Measurements from ENCODE around the gene AUTS2. TPM values are rescaled to one million over a fixed set of nuclear protein-coding genes. Genes with fewer than 3 reads are reported as not detected.

AUTS2 gene
- total and polyA plus RNA-seq, 2 experiments from 2014 or later = 32.0 to 91.0 TPM

DNA sequence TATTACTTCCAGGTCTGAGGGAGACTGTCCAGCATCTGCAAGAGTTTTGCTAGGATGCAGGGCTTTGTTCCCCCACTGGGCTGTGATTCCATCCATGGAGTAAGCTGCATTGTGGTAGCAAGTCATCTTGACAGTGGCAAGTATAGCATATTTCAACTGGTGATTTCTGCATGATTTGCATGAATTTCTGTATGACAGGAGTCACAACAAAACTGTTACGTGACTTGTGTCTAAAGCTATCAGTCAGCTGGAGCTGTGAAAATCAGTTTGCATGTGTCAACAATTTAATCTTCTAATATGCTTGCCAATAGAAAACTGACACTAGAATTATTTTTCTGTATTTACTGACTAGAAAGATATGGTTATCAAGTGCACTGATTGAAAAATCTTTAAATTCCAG, 344.3 kb downstream of the AUTS2 start (continued):
- TF ChIP-seq, protein P1, sequence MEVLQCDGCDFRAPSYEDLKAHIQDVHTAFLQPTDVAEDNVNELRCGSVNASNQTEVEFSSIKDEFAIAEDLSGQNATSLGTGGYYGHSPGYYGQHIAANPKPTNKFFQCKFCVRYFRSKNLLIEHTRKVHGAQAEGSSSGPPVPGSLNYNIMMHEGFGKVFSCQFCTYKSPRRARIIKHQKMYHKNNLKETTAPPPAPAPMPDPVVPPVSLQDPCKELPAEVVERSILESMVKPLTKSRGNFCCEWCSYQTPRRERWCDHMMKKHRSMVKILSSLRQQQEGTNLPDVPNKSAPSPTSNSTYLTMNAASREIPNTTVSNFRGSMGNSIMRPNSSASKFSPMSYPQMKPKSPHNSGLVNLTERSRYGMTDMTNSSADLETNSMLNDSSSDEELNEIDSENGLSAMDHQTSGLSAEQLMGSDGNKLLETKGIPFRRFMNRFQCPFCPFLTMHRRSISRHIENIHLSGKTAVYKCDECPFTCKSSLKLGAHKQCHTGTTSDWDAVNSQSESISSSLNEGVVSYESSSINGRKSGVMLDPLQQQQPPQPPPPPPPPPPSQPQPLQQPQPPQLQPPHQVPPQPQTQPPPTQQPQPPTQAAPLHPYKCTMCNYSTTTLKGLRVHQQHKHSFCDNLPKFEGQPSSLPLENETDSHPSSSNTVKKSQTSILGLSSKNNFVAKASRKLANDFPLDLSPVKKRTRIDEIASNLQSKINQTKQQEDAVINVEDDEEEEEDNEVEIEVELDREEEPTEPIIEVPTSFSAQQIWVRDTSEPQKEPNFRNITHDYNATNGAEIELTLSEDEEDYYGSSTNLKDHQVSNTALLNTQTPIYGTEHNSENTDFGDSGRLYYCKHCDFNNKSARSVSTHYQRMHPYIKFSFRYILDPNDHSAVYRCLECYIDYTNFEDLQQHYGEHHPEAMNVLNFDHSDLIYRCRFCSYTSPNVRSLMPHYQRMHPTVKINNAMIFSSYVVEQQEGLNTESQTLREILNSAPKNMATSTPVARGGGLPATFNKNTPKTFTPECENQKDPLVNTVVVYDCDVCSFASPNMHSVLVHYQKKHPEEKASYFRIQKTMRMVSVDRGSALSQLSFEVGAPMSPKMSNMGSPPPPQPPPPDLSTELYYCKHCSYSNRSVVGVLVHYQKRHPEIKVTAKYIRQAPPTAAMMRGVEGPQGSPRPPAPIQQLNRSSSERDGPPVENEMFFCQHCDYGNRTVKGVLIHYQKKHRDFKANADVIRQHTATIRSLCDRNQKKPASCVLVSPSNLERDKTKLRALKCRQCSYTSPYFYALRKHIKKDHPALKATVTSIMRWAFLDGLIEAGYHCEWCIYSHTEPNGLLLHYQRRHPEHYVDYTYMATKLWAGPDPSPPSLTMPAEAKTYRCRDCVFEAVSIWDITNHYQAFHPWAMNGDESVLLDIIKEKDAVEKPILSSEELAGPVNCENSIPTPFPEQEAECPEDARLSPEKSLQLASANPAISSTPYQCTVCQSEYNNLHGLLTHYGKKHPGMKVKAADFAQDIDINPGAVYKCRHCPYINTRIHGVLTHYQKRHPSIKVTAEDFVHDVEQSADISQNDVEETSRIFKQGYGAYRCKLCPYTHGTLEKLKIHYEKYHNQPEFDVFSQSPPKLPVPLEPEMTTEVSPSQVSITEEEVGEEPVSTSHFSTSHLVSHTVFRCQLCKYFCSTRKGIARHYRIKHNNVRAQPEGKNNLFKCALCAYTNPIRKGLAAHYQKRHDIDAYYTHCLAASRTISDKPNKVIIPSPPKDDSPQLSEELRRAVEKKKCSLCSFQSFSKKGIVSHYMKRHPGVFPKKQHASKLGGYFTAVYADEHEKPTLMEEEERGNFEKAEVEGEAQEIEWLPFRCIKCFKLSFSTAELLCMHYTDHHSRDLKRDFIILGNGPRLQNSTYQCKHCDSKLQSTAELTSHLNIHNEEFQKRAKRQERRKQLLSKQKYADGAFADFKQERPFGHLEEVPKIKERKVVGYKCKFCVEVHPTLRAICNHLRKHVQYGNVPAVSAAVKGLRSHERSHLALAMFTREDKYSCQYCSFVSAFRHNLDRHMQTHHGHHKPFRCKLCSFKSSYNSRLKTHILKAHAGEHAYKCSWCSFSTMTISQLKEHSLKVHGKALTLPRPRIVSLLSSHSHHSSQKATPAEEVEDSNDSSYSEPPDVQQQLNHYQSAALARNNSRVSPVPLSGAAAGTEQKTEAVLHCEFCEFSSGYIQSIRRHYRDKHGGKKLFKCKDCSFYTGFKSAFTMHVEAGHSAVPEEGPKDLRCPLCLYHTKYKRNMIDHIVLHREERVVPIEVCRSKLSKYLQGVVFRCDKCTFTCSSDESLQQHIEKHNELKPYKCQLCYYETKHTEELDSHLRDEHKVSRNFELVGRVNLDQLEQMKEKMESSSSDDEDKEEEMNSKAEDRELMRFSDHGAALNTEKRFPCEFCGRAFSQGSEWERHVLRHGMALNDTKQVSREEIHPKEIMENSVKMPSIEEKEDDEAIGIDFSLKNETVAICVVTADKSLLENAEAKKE (CRISPR knock-in tag; IDR thresholded peaks at IDR 0.05) = no peak
- TF ChIP-seq, protein P2, sequence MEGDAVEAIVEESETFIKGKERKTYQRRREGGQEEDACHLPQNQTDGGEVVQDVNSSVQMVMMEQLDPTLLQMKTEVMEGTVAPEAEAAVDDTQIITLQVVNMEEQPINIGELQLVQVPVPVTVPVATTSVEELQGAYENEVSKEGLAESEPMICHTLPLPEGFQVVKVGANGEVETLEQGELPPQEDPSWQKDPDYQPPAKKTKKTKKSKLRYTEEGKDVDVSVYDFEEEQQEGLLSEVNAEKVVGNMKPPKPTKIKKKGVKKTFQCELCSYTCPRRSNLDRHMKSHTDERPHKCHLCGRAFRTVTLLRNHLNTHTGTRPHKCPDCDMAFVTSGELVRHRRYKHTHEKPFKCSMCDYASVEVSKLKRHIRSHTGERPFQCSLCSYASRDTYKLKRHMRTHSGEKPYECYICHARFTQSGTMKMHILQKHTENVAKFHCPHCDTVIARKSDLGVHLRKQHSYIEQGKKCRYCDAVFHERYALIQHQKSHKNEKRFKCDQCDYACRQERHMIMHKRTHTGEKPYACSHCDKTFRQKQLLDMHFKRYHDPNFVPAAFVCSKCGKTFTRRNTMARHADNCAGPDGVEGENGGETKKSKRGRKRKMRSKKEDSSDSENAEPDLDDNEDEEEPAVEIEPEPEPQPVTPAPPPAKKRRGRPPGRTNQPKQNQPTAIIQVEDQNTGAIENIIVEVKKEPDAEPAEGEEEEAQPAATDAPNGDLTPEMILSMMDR (conservative IDR thresholded peaks at IDR 0.05; ENCODE audit: low read depth in 2 of 2) = no peak
- no peak for TF ChIP-seq POLR2AphosphoS5 (IDR thresholded peaks at IDR 0.05; ENCODE audit: low read depth)
- TF ChIP-seq, protein P3, sequence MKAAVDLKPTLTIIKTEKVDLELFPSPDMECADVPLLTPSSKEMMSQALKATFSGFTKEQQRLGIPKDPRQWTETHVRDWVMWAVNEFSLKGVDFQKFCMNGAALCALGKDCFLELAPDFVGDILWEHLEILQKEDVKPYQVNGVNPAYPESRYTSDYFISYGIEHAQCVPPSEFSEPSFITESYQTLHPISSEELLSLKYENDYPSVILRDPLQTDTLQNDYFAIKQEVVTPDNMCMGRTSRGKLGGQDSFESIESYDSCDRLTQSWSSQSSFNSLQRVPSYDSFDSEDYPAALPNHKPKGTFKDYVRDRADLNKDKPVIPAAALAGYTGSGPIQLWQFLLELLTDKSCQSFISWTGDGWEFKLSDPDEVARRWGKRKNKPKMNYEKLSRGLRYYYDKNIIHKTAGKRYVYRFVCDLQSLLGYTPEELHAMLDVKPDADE (IDR thresholded peaks at IDR 0.05) = no peak

DNA sequence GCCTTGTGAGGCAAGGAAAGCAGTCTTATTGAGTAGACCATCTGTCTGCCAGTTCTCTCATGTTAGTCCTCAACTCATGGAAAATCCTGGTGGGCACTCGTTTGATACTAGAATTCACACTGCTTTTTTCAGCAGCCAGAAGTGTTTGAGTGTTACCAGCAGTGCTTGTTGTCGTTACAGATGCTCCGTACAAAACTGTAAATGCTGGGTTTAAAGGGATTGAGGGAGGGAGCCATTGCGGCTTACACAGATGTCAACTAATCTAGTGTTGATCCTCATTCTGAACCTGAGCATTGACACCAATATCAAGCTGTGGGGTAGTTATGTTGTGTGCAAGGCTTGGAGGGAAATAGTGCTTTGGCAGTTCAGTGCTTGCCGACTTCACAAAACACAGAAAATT, 348.6 kb downstream of the AUTS2 start:
- H3F3A ChIP-seq (replicated peaks; ENCODE audit: low read depth) = no peaks in the 10 kb centered on the region
- no peak overlapping the region for H3K27ac Mint-ChIP-seq
- H3K4me3 Mint-ChIP-seq = no peak overlapping the region
- H3K79me2 ChIP-seq (replicated peaks; ENCODE audit: insufficient read depth) = no peaks in the 10 kb centered on the region
- ATAC-seq (no peak), DNase-seq (ENCODE audit: low spot score) (no peak)
- H3K4me1 Mint-ChIP-seq = peaks cover 7% of the 10 kb centered on the region
- H3K4me3 ChIP-seq = no peak overlapping the region
- no peaks in the 10 kb centered on the region for H3K36me3 Mint-ChIP-seq (ENCODE audit: low read depth)
- no peaks in the 10 kb centered on the region for H3K36me3 ChIP-seq (ENCODE audit: insufficient read depth)
- no peak overlapping the region for H3K4me2 ChIP-seq
- peaks cover 9% of the 10 kb centered on the region for H3K4me1 ChIP-seq (ENCODE audit: insufficient read depth)
- no peaks in the 10 kb centered on the region for H4K20me1 ChIP-seq (replicated peaks; ENCODE audit: insufficient read depth)
- no peak overlapping the region for H3K27ac ChIP-seq (ENCODE audit: low read depth)
- peaks cover 2% of the 10 kb centered on the region for H3K27me3 Mint-ChIP-seq (ENCODE audit: insufficient read depth, low read depth, poor library complexity)
- 0 out of 2 replicates have a peak, but pooled peaks cover 5% of the 10 kb centered on the region for H3K9me2 ChIP-seq (ENCODE audit: insufficient read depth)
- no peak overlapping the region for H2AFZ ChIP-seq
- H3K9me3 Mint-ChIP-seq = no peaks in the 10 kb centered on the region
- no peaks in the 10 kb centered on the region for H3K27me3 ChIP-seq (ENCODE audit: insufficient read depth)
- TF ChIP-seq EZH2 (IDR thresholded peaks at IDR 0.05; ENCODE audit: low read depth, unreplicated experiment) = no peak
- TF ChIP-seq ZNF114 (CRISPR knock-in tag; IDR thresholded peaks at IDR 0.05) = no peak
- TF ChIP-seq CREB1 (CRISPR knock-in tag; IDR thresholded peaks at IDR 0.05; ENCODE audit: low read depth) = no peak
- TF ChIP-seq STAT1 (IDR thresholded peaks at IDR 0.05; ENCODE audit: unreplicated experiment) = no peak
- TF ChIP-seq NANOG (IDR thresholded peaks at IDR 0.05; ENCODE audit: borderline replicate concordance) = no peak
- TF ChIP-seq, protein P3 (IDR thresholded peaks at IDR 0.05) = no peak
- TF ChIP-seq POLR2AphosphoS5 (IDR thresholded peaks at IDR 0.05; ENCODE audit: low read depth) = no peak
- TF ChIP-seq ZNF331 (CRISPR knock-in tag; IDR thresholded peaks at IDR 0.05; ENCODE audit: low read depth) = no peak

All from GM23338 (cell line).